Right lobe of liver (tissue), 6 donors: ENCODE results near the gene ARL13A. TPM values are rescaled to one million over a fixed set of nuclear protein-coding genes. Genes with fewer than 3 reads are reported as not detected.

Source experiments
- ATAC-seq, 4 donors: fragments of 200-7000 bp; cut with Tn5 transposase; one replicate each; pipeline ENCODE4 v1.9.1; 2020; ENCODE audit warnings: mild to moderate bottlenecking in 4 of 4, moderate library complexity in 4 of 4
- DNase-seq, 3 donors: peaks; one replicate each; pipeline ENCODE4 v3.0.0-alpha.2; 2020
- H3K27ac ChIP-seq, 3 donors: fragments of 200-600 bp; one replicate each; pipeline ENCODE4 v1.8.0; 2022
- H3K27me3 ChIP-seq, 2 donors: fragments of 200-600 bp; one replicate each; pipeline ENCODE4 v1.8.0; 2022
- H3K36me3 ChIP-seq, 4 donors: fragments of 200-600 bp; sonication (generic) in 1 of 4; one replicate each; pipeline versions ENCODE4 v1.5.1 to v1.8.0; 2017 to 2022; ENCODE audit warnings: control low read depth in 1 of 4
- H3K4me1 ChIP-seq, 4 donors: fragments of 200-600 bp; sonication (generic) in 1 of 4; one replicate each; pipeline versions ENCODE4 v1.5.1 to v1.8.0; 2017 to 2022; ENCODE audit warnings: control low read depth in 1 of 4
- H3K4me3 ChIP-seq, 3 donors: fragments of 200-600 bp; one replicate each; pipeline ENCODE4 v1.8.0; 2022
- H3K9me3 ChIP-seq, 4 donors: fragments of 200-600 bp; sonication (generic) in 1 of 4; one replicate each; pipeline versions ENCODE4 v1.5.1 to v1.8.0; 2017 to 2022; ENCODE audit warnings: control low read depth in 1 of 4
- CTCF ChIP-seq, 4 donors: fragments of 200-600 bp in 3 of 4; fragments of 450-650 bp in 1 of 4; IDR thresholded peaks; one replicate each; pipeline versions ENCODE4 v1.5.1 to v1.8.0; 2016 to 2022; ENCODE audit warnings: antibody characterized with exemption in 4 of 4, mild to moderate bottlenecking in 2 of 4
- POLR2A ChIP-seq: fragments of 450-650 bp; IDR thresholded peaks from one replicate; pipeline ENCODE4 v1.6.1; 2017; ENCODE audit warnings: antibody characterized with exemption, mild to moderate bottlenecking
- WGBS: methylation state at CpG from one replicate; pipeline ENCODE4 v1.1.6; 2018; ENCODE audit warnings: low coverage, low lambda C conversion rate; ENCODE audit not compliant: insufficient coverage; ENCODE audit errors: missing lambda C conversion rate; 5-methylcytosine and 5-hydroxymethylcytosine counted together
- intact Hi-C, 2 donors: fragments of 100-400 bp; cut with DNase I; formaldehyde crosslinking; loops; one replicate each; pipeline versions ENCODE4 v1.11.2 to v1.14.1; 2022
- total RNA-seq, 6 experiments: library from RNA; depleted of rRNA in 2 of 6; stranded (reverse); fragments of >200 nt in 2 of 6; fragmentation: NEBNext Ultra II Directional in 3 of 6; extraction: Animal tissue kit (Norgen Biotek cat#: 25700) in 3 of 6; gene quantifications; one replicate each; pipeline versions ENCODE4 v1.1.0 to v1.2.4, GENCODE V29; 2016 to 2023
- donor health status: DM: no; HTN: yes; CAD: no.
- donor health status: DM: no; HTN: no; CAD: no.
- donor health status: DM: no; HTN: no; CAD: no.
- donor health status: DM: no; HTN: yes; CAD: no.
- donor health status: DM: no; HTN: yes; CAD: no.

ARL13A gene
- total RNA-seq, 6 experiments from 2014 or later = not detected

DNA sequence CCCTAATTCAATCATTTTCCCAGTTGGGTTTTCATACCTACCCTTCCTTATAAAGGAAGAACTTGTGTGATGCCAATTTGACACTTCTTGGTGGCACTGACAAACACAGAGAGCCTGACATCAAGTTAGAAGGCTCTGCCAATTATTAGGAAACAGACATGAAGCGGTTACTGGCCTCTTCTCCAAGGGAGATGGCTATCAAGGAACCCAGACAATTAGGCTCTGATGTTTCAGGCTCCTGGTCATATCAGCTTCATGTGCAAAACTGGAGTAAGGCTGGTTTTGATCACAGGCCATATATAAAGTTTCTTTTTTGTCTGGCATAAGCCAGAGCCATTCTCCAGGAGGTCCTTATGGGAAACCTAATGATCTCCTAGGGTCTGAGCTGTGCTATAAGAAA lies 428 bp downstream of the ARL13A start:
- Histone ChIP-seq H3K27ac (no peak overlapping the region), H3K36me3 (no peaks in the 10 kb centered on the region), H3K9me3 (no peaks in the 10 kb centered on the region), H3K4me3 (no peak overlapping the region), H3K4me1 (no peaks in the 10 kb centered on the region), H3K27me3 (no peaks in the 10 kb centered on the region)
- WGBS = 36% methylated on average over 1 of the region's 1 CpG
- no peak for DNase-seq
- TF ChIP-seq CTCF (IDR thresholded peaks at IDR 0.05) (no peak), POLR2A (no peak)
- ATAC-seq = no peak
- intact Hi-C loops = no loop called here

DNA sequence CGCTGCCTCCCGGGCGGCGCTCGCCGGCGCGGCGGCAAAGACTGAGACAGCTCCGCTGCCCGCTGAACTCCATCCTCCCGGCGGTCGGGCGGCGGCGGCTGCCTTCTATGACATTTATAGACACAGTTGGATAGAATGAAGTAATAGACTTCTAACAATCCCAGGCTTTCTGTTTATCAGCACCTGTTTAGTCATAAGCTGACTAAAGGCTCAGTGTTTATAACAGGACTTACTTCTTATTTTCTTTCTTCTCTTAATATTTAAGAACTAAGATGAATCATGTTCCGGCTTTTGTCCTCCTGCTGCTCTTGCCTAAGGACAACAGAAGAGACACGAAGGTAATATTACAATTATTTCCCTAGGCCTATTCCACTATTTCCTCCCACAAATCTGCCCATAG lies 3.9 kb downstream of the ARL13A start:
- Histone ChIP-seq H3K9me3 (no peaks in the 10 kb centered on the region), H3K27ac (no peak overlapping the region), H3K36me3 (no peaks in the 10 kb centered on the region), H3K4me1 (no peaks in the 10 kb centered on the region), H3K4me3 (no peak overlapping the region), H3K27me3 (no peaks in the 10 kb centered on the region)
- 94% methylated on average over 5 of the region's 19 CpGs for WGBS
- intact Hi-C loops = no loop called here
- DNase-seq (no peak), ATAC-seq (no peak)
- TF ChIP-seq POLR2A = no peak
- TF ChIP-seq CTCF (IDR thresholded peaks at IDR 0.05) = no peak

DNA sequence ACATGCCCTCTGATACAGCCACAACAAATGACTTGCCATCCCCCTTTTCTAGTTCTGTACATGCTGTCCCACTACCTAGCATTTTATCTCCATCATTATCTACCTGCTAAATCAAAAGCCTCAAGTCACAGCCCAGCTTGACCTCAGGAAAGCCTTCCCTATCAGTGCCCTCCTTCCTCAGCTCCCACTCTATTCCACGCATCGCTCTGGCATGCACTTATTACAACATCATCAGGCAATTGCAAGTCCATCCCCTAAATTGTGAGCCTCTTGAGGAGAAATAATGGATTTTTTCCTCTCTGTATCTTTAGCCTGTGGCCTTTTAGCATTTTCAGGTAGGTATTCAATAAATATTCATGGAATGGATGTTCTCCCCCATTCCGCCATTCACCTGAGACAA lies 5.7 kb downstream of the ARL13A start:
- Histone ChIP-seq H3K4me1 (no peaks in the 10 kb centered on the region), H3K4me3 (no peak overlapping the region), H3K9me3 (no peaks in the 10 kb centered on the region), H3K27me3 (no peaks in the 10 kb centered on the region), H3K27ac (no peak overlapping the region), H3K36me3 (no peaks in the 10 kb centered on the region)
- intact Hi-C loops = no loop called here
- no peak for DNase-seq
- no peak for ATAC-seq
- WGBS = 93% methylated on average over 3 of the region's 3 CpGs
- TF ChIP-seq CTCF (IDR thresholded peaks at IDR 0.05) (no peak), POLR2A (no peak)

DNA sequence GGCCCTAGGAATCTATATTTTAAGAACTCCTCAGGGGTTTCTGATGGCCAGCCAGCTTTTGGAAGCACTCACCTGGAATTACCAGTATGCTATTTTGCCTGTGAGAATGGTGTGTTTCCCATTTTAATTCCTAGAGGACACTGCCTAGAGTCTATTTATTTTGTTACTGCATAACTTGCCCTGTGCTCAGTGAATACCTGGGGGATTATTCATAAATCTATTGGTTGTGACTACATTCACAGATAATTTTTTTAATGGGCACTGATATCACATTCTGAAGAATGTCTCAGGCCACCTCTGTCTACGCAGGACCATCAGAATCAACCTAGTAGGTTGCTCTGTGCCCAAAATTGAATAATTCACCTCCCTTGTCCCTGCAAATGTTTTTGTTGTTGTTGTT lies 6.7 kb downstream of the ARL13A start:
- H3K4me1 ChIP-seq = no peaks in the 10 kb centered on the region
- H3K27me3 ChIP-seq = no peaks in the 10 kb centered on the region
- DNase-seq (no peak), ATAC-seq (no peak)
- H3K9me3 ChIP-seq = no peaks in the 10 kb centered on the region
- no peak overlapping the region for H3K27ac ChIP-seq
- no peak overlapping the region for H3K4me3 ChIP-seq
- no peak for TF ChIP-seq CTCF (IDR thresholded peaks at IDR 0.05)
- no peak for TF ChIP-seq POLR2A
- intact Hi-C loops = no loop called here
- 69% methylated on average over 1 of the region's 1 CpG for whole genome bisulfite sequencing
- no peaks in the 10 kb centered on the region for H3K36me3 ChIP-seq
